OCI-LY1 (cell line): Measurements from ENCODE around the gene DNAH14.
"Not testable (repeated sequence)": the region's sequence is repeated elsewhere in the genome, so short reads cannot be mapped to it uniquely, and the experiment has no call there.

ENCODE experiments used
- H2AFZ ChIP-seq: fragments of 200-600 bp; sonication (generic), shearing (Covaris generic); 2 replicates; pipeline ENCODE4 v1.6.0; 2014; ENCODE audit warnings: antibody characterized with exemption, mild to moderate bottlenecking, low read length
- H3F3A ChIP-seq: fragments of 200-600 bp; sonication (generic), shearing (Covaris generic); 2 replicates; pipeline ENCODE4 v1.6.0; 2014; ENCODE audit warnings: mild to moderate bottlenecking, antibody characterized with exemption, low read length, moderate library complexity; ENCODE audit not compliant: insufficient read depth
- H3K27ac ChIP-seq: fragments of 200-600 bp; sonication (generic); 2 replicates; pipeline ENCODE4 v1.5.1; 2014; ENCODE audit warnings: low read length, mixed run types, mild to moderate bottlenecking, low read depth; ENCODE audit not compliant: poor library complexity, severe bottlenecking
- H3K27me3 ChIP-seq: fragments of 200-600 bp; sonication (generic); 2 replicates; pipeline ENCODE4 v1.6.0; 2014; ENCODE audit warnings: antibody characterized with exemption, mild to moderate bottlenecking, low read length, moderate library complexity; ENCODE audit not compliant: insufficient read depth
- H3K36me3 ChIP-seq: fragments of 200-600 bp; sonication (generic); 2 replicates; pipeline ENCODE4 v1.6.1; 2014; ENCODE audit warnings: mild to moderate bottlenecking, antibody characterized with exemption, low read length, moderate library complexity, mixed read lengths; ENCODE audit not compliant: insufficient read depth
- H3K4me1 ChIP-seq: fragments of 200-600 bp; sonication (generic); 2 replicates; pipeline ENCODE4 v1.5.1; 2014; ENCODE audit warnings: mild to moderate bottlenecking, low read length, moderate library complexity; ENCODE audit not compliant: insufficient read depth, severe bottlenecking
- H3K4me2 ChIP-seq: fragments of 200-600 bp; sonication (generic), shearing (Covaris generic); 2 replicates; pipeline ENCODE4 v1.6.1; 2014; ENCODE audit warnings: low read length
- H3K4me3 ChIP-seq: fragments of 200-600 bp; sonication (generic); 2 replicates; pipeline ENCODE4 v1.5.1; 2014; ENCODE audit warnings: low read length, low read depth, mild to moderate bottlenecking, mixed read lengths; ENCODE audit not compliant: poor library complexity, severe bottlenecking
- H3K79me2 ChIP-seq: fragments of 200-600 bp; shearing (Covaris generic); 2 replicates; pipeline ENCODE4 v1.6.1; 2016; ENCODE audit warnings: mixed run types, low read length, mixed read lengths; ENCODE audit not compliant: insufficient read depth
- H3K9ac ChIP-seq: fragments of 200-600 bp; sonication (generic), shearing (Covaris generic); 2 replicates; pipeline ENCODE4 v1.6.1; 2014; ENCODE audit warnings: mild to moderate bottlenecking, low read length, mixed read lengths
- H3K9me2 ChIP-seq: fragments of 200-600 bp; sonication (generic), shearing (Covaris generic); 2 replicates; pipeline ENCODE4 v1.6.1; 2014; ENCODE audit warnings: low read depth, mild to moderate bottlenecking, low read length, mixed read lengths
- H3K9me3 ChIP-seq: fragments of 200-600 bp; shearing (Covaris generic); 2 replicates; pipeline ENCODE4 v1.6.1; 2014; ENCODE audit warnings: low read length, mixed read lengths
- H4K20me1 ChIP-seq: fragments of 200-600 bp; sonication (generic), shearing (Covaris generic); 2 replicates; pipeline ENCODE4 v1.6.0; 2016; ENCODE audit warnings: mild to moderate bottlenecking, low read length; ENCODE audit not compliant: insufficient read depth
- EZH2 ChIP-seq: fragments of 200-600 bp; sonication (generic), shearing (Covaris generic); IDR thresholded peaks from 2 replicates; pipeline ENCODE4 v1.8.0; 2017; ENCODE audit warnings: borderline replicate concordance, mixed run types, mild to moderate bottlenecking, antibody characterized with exemption, low read length, moderate library complexity, mixed read lengths
- TF ChIP-seq, protein P1 (sequence below): fragments of 200-600 bp; sonication (generic), shearing (Covaris generic); IDR thresholded peaks from 2 replicates; pipeline ENCODE4 v1.5.1; 2017; ENCODE audit warnings: mild to moderate bottlenecking, antibody characterized with exemption, low read length, moderate library complexity, mixed read lengths

The DNAH14 gene

DNA sequence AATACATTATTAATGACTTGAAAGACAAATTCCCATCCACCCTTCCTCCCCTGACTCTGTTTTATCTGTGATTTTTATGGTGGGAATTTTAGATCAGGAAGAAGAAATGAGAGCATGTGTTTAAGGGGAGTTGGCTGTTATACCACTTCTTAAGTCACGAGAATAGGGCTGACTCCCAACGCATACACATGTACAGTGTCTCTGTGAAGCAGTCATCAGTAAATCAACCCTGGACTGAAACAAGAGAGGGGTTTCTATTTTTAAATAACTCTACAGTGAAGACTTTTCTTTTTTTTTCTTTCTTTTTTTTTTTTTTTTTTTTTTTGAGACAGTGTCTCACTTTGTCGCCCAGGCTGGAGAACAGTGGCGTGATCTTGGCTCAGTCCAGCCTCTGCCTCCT, 392.3 kb downstream of the DNAH14 start:
- no peaks in the 10 kb centered on the region for H3K9me2 ChIP-seq
- no peaks in the 10 kb centered on the region for H3K36me3 ChIP-seq
- H3K27ac ChIP-seq = no peak overlapping the region
- H3K9ac ChIP-seq = no peak overlapping the region
- no peak overlapping the region for H3K4me2 ChIP-seq
- no peaks in the 10 kb centered on the region for H3K9me3 ChIP-seq
- TF ChIP-seq, protein P1, sequence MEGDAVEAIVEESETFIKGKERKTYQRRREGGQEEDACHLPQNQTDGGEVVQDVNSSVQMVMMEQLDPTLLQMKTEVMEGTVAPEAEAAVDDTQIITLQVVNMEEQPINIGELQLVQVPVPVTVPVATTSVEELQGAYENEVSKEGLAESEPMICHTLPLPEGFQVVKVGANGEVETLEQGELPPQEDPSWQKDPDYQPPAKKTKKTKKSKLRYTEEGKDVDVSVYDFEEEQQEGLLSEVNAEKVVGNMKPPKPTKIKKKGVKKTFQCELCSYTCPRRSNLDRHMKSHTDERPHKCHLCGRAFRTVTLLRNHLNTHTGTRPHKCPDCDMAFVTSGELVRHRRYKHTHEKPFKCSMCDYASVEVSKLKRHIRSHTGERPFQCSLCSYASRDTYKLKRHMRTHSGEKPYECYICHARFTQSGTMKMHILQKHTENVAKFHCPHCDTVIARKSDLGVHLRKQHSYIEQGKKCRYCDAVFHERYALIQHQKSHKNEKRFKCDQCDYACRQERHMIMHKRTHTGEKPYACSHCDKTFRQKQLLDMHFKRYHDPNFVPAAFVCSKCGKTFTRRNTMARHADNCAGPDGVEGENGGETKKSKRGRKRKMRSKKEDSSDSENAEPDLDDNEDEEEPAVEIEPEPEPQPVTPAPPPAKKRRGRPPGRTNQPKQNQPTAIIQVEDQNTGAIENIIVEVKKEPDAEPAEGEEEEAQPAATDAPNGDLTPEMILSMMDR = no peak
- TF ChIP-seq EZH2 = no peak
- H3F3A ChIP-seq = no peaks in the 10 kb centered on the region
- H3K4me3 ChIP-seq = no peak overlapping the region
- no peaks in the 10 kb centered on the region for H3K79me2 ChIP-seq
- no peak overlapping the region for H2AFZ ChIP-seq
- no peaks in the 10 kb centered on the region for H4K20me1 ChIP-seq
- H3K27me3 ChIP-seq = no peaks in the 10 kb centered on the region
- no peaks in the 10 kb centered on the region for H3K4me1 ChIP-seq

DNA sequence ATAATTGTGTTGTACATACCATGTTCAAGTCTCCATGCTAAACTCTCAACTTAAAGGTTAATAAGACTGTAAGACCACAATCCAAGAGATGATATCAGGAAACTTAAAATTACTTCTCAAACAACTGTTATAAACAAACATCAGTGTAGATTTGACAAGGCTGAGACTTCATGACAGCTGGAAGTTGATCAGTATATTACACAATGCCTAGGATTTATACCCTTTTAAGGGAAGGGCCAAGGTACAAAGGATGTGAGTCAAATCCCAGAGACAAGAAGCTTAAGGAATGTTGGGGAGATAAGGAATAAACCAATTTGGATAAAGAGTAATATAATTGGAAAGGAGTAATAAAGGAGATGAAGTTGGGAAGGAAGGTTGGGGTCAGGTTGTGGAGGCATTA, 399.6 kb downstream of the DNAH14 start:
- Histone ChIP-seq H3K9me3 (no peaks in the 10 kb centered on the region), H3K36me3 (no peaks in the 10 kb centered on the region)
- TF ChIP-seq, protein P1 = no peak
- no peak for TF ChIP-seq EZH2

GRCh38 chr1:225329996-225330395, 400.5 kb downstream of the DNAH14 start:
- not testable (repeated sequence) for H3F3A ChIP-seq, H3K4me1 ChIP-seq, H2AFZ ChIP-seq, H3K4me2 ChIP-seq, H4K20me1 ChIP-seq, H3K27me3 ChIP-seq, H3K79me2 ChIP-seq, H3K9me2 ChIP-seq, H3K9me3 ChIP-seq, H3K4me3 ChIP-seq, H3K27ac ChIP-seq, H3K9ac ChIP-seq, H3K36me3 ChIP-seq

More for the DNA sequence above, 399.6 kb downstream of the DNAH14 start:
- Histone ChIP-seq H3K27ac (no peak overlapping the region), H3K4me3 (no peak overlapping the region), H3K79me2 (no peaks in the 10 kb centered on the region), H3K27me3 (no peaks in the 10 kb centered on the region), H3F3A (no peaks in the 10 kb centered on the region), H3K4me1 (no peaks in the 10 kb centered on the region), H4K20me1 (no peaks in the 10 kb centered on the region), H3K9ac (no peak overlapping the region), H2AFZ (no peak overlapping the region), H3K9me2 (no peaks in the 10 kb centered on the region), H3K4me2 (no peak overlapping the region)

- Histone ChIP-seq H3K27me3 (0 out of 2 replicates have a peak, but pooled peaks cover 3% of the 10 kb centered on the region), H3F3A (no peaks in the 10 kb centered on the region), H3K27ac (no peak overlapping the region), H3K4me3 (no peak overlapping the region), H3K9ac (no peak overlapping the region), H3K9me2 (no peaks in the 10 kb centered on the region), H3K9me3 (no peaks in the 10 kb centered on the region), H3K36me3 (no peaks in the 10 kb centered on the region), H2AFZ (no peak overlapping the region), H3K4me1 (no peaks in the 10 kb centered on the region), H4K20me1 (no peaks in the 10 kb centered on the region), H3K4me2 (no peak overlapping the region), H3K79me2 (no peaks in the 10 kb centered on the region)
- TF ChIP-seq, protein P1 = no peak
- no peak for TF ChIP-seq EZH2
Measured at GRCh38 chr1:225332686-225333085, 403.2 kb downstream of the DNAH14 start.

GRCh38 chr1:225335098-225335778, 405.8 kb downstream of the DNAH14 start:
- not testable (repeated sequence) for H3F3A ChIP-seq, H3K4me3 ChIP-seq, H3K27ac ChIP-seq, H3K9me3 ChIP-seq, H3K79me2 ChIP-seq, H3K36me3 ChIP-seq, H3K4me2 ChIP-seq, H3K27me3 ChIP-seq, H3K9ac ChIP-seq, H2AFZ ChIP-seq, H4K20me1 ChIP-seq, H3K4me1 ChIP-seq, H3K9me2 ChIP-seq
